ENCODE results near the gene APIP. TPM values are rescaled to one million over a fixed set of nuclear protein-coding genes. Genes with fewer than 3 reads are reported as not detected.
A peak's percentile ranks its signal among the peaks of the same experiment; 100 is the strongest.

APIP gene
- 10 to 100 TPM; 33.2 to 58.4 (median 39.9) TPM for polyA plus RNA-seq (ENCODE audit: insufficient read depth in 1 of 5, insufficient read length in 5 of 5, low replicate concordance in 1 of 5)
- long read RNA-seq, donor 1, transcript APIP-201 (7 exons, 1,366 nt), result major isoform, 24 of 24 reads
- long read RNA-seq, donor 1, partial matches to known transcripts, result 0 of 24 reads
- long read RNA-seq, donor 1, other reads (novel, unspliced or antisense), result 0 of 24 reads
- long read RNA-seq, donor 2, transcript APIP-201 (7 exons, 1,366 nt), result major isoform, 17 of 17 reads
- long read RNA-seq, donor 2, partial matches to known transcripts, result 0 of 17 reads
- long read RNA-seq, donor 2, other reads (novel, unspliced or antisense), result 0 of 17 reads
- long read RNA-seq, donor 3, transcript APIP-201 (7 exons, 1,366 nt), result major isoform, 25 of 31 reads
- long read RNA-seq, donor 3, partial matches to known transcripts, result 6 of 31 reads
- long read RNA-seq, donor 3, other reads (novel, unspliced or antisense), result 0 of 31 reads
- long read RNA-seq, donor 4, partial matches to known transcripts, result 0 of 7 reads
- long read RNA-seq, donor 4, other reads (novel, unspliced or antisense), result 0 of 7 reads
- long read RNA-seq, donor 5, transcript APIP-201 (7 exons, 1,366 nt), result major isoform, 28 of 36 reads
- long read RNA-seq, donor 5, partial matches to known transcripts, result 0 of 36 reads
- long read RNA-seq, donor 5, other reads (novel, unspliced or antisense), result 8 of 36 reads
- long read RNA-seq, donor 6, transcript APIP-201 (7 exons, 1,366 nt), result major isoform, 27 of 27 reads
- long read RNA-seq, donor 6, partial matches to known transcripts, result 0 of 27 reads
- long read RNA-seq, donor 6, other reads (novel, unspliced or antisense), result 0 of 27 reads
- long read RNA-seq, donor 7, transcript APIP-201 (7 exons, 1,366 nt), result major isoform, 11 of 39 reads
- long read RNA-seq, donor 7, partial matches to known transcripts, result 28 of 39 reads
- long read RNA-seq, donor 7, other reads (novel, unspliced or antisense), result 0 of 39 reads
- long read RNA-seq, donor 8, partial matches to known transcripts, result 0 of 2 reads
- long read RNA-seq, donor 8, other reads (novel, unspliced or antisense), result 0 of 2 reads

- peak; percentile 97 to 98 for DNase-seq
These were observed at the start of gene APIP, which contains the start of gene PDHX for GRCh38 chr11:34916015-34916842. APIP (minus strand) TSS chr11:34916379; CDS start chr11:34916284, 95 bp downstream. PDHX (plus strand) TSS chr11:34916618; CDS start chr11:34916656, 38 bp downstream.

GRCh38 chr11:34964610-34965331 is 48.6 kb upstream of the APIP start:
- DNase-seq, result no peak

- DNase-seq, result no peak
These were observed 47.2 kb upstream of the APIP start for GRCh38 chr11:34963351-34963750.

GRCh38 chr11:34962034-34962433 is 45.9 kb upstream of the APIP start:
- DNase-seq, result no peak

GRCh38 chr11:34960277-34960676 is 44.1 kb upstream of the APIP start:
- DNase-seq, result no peak

- no peak for DNase-seq
These were observed 43.6 kb upstream of the APIP start for GRCh38 chr11:34959770-34960169.

DNA sequence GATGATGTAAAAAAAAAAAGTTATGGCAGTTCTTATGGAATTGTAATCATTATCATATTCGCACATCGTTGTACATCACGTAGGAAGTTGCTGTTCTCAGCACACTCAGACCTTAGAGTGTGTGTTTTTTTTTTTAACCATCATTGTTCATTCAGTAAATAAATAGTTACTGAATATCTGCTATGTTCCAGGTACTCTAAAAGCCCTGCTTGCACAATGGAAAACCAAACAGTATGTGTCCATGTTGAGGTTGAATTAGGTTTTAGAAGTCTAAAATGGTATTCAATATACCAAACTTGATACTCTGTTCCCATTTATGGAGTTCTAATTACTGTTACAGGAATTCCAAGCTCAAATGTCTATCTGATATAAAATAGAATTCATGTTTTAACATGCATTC is 41.4 kb upstream of the APIP start:
- no peak for DNase-seq

DNA sequence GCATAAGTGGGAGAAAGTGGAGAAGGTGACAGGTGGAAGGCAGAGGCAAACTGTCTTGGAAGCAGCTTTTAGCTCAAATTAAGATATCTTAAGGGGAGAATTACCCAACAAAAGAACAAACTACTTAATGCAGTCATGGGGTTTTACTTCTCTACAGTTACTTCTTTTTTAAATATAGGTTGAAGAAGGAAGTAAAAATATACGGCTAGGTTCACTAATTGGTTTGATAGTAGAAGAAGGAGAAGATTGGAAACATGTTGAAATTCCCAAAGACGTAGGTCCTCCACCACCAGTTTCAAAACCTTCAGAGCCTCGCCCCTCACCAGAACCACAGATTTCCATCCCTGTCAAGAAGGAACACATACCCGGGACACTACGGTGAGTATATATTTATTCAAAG is 41.0 kb upstream of the APIP start:
- no peak for DNase-seq

- no peak for DNase-seq
These were observed 37.8 kb upstream of the APIP start for GRCh38 chr11:34953955-34954354.

DNA sequence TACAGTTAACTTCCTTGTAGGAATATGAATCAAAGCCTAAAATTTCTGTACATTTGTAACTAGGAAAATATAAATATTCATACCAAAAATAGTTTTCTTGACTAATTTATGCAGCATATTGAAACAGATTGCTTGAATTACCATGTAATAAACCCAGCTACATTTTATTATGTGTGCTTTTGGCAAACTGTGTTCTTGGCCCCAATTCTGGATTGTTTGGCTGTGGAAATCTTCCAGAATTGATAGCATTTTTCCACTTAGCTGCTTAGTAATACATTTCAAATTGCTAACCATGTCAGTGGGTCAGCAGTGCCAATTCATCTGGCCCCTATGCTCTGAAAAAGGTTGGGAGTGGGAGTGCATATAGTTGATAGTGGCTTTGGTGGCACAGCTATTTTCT is 32.5 kb upstream of the APIP start:
- peak; percentile 60 to 61 for DNase-seq

GRCh38 chr11:34944692-34945091 is 28.5 kb upstream of the APIP start:
- DNase-seq, result no peak

DNA sequence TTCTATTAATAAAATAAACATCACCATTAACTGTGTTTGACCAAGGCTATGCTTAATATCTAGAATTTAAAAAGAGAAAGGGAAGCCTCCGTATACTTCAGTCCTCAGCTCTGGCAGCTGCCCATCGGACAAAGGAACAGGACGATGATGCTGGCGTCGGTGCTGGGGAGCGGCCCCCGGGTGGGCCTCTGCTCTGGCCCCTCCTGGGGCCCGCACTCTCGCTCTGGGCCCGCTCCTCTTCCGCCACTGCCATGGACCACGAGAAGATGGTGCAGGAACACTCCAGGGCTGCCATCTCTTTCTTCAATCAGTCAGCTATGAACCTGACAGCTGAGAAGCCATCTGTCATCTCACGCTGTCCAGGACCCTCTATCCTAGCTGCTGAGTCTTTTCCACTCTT is 25.5 kb upstream of the APIP start:
- DNase-seq, result no peak

DNA sequence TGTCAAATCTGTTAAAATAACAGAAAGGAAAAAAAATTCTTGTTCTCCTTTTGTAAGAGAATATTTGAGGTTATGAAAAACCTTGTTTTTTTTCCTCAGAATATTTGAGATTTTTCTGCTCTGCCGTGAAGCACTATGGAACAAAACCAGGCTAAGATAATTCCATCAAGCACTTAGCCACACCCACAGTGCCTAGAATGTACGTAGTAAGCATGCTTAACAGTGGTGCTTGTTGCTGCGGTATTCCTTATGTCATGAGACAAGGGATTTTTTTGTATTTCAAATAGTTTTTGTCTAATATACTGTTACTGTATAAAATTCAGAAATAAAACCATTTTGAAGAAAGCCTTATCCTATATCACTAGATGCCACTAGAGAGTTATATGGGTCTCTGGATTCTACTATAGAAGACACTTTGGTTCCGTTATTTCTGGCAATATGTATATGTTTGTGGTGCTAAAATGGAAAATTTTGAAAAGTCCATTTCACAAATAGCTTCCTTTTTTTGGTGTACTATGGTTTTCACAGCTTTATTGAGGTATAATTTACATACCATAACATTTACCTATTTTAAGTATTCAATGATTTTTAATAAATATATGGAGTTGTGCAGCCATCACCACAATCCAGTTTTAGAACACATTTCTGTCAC is 24.0 kb upstream of the APIP start:
- DNase-seq, result no peak

DNA sequence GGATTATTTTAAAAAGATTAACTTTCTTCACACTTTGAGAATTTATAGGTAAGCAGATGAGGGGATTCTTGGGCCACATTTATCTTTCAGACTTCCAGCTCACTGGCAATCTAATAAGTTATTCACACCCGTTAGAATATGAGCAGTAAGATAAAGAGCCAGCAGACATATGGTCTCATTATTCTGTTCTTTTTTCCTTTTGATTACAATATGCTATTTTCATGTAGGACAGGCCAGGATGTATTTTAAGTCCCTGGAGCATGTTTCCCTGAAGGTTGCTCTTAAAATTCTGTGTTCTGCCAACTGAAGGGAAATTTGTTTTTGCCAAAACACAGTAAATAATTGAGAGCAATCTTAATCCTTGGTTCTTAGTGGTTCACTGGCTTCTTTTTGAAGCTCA is 22.4 kb upstream of the APIP start:
- DNase-seq, result no peak

DNA sequence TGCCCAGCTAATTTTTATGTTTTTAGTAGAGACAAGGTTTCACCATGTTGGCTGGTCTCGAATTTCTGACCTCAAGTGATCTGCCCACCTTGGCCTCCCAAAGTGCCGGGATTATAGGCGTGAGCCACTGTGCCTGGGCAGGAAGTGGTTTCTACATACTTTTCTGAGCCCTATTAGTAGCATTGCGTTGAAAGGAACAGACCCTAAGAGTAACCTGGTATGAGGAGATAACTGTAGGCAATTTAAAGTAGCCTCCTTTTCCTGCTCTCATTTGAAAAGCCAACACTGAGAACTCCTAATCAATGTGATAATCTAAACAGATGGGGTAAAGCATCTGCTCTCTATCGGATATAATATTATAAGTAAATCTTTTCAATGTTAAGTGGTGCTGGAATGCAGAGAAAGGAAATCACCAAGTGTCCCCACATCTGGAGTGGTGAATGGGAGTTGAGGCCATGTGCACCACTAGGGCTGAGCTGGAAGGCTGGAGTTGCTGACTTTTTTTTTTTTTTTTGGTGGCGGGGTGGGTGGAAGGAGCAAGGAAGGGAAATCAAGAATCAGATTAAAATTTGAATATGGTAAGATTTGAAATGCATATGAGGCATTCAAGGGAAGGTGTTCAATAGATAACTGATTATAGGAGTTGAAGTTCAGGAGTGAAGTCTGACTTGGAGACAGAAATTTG is 20.9 kb upstream of the APIP start:
- no peak for DNase-seq

DNA sequence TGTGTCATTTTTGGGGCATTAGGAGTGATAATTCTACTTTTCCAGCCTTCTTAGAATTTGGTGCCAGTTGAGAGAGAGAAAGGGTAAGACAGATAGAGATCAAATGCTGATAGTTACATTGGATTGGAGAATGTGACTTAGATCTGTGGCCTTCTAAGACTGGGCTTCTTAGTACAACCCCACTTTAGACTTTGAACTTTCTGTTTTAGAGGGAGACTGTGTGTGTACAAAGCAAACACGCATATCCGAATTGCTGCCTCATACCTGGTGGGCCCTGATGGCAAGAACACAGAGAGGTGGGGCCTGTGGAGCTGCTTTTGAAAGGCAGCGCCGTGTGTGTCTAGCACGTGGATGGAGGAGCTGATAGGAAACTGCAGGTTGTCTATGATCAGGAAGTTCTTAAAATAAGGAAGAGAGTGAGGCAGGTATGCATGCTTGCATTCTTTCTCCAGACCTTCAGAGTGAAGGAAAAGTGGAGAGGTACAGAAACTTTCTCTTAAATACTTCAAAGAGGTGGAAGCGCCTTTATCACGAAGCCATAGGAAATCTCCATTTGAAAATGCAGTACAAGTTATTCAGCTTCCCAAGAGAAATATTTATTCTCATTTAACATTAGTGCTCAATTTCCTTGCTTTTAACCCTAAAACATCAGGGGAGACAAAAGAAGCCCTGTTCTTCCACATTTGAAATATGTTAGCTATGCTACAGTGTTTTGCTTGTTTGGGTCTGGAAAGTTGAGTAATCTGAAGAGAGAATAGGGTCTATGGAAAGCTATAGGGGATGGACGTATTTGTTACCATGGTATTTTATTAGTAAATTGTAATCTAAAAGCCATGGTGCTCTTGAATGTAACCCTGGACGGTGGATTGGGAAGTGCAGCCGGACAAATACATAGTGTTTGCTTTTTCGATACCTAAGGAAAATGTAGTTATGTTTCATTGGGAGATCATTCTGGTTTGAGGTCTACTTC is 13.9 kb upstream of the APIP start:
- no peak for DNase-seq

DNA sequence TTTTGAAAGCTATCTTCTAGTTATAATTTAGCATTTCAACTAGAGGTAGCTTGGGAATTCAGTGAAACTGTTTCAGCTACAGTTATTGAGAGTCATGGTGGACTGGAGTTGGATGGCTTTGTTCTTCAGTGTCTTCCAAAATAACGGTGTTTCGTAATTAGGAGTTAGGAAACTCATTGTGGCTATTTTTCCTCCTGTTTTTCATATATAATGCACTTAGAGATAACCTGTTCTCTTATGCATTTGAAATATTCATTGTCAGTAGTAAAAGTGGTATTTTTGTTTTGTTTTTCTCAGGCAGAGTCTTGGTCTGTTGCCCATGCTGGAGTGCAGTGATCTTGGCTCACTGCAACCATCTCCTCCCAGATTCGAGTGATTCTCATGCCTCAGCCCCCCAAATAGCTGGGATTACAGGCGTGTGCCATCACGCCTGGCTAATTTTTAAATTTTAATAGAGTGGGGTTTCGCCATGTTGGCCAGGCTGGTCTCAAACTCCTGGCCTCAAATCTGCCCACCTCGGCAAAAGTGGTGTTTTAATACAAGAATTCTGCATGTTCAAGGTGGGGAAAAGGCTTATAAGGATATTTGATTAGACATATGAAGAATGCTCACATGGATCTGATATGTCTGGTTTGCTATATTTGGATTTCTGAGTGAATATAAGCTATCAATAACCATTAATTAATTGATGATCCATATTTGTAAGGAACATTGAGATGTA is 12.9 kb upstream of the APIP start:
- no peak for DNase-seq
